Activated CD4-positive, alpha-beta T cell treated with anti-CD3 and anti-CD28 coated beads, Interleukin-2, Interleukin-6, amounts not matched to agents 100 ng/mL and 50 ng/mL, durations not matched to agents 16 hours and 8 hours (primary cell): ENCODE measurements around the gene NPPC.
"Not testable (repeated sequence)": the region's sequence is repeated elsewhere in the genome, so short reads cannot be mapped to it uniquely, and the experiment has no call there.

ENCODE experiments used
- DNase-seq: peaks from one replicate; pipeline ENCODE4 v3.0.0-alpha.2; 2020

The NPPC gene

DNA sequence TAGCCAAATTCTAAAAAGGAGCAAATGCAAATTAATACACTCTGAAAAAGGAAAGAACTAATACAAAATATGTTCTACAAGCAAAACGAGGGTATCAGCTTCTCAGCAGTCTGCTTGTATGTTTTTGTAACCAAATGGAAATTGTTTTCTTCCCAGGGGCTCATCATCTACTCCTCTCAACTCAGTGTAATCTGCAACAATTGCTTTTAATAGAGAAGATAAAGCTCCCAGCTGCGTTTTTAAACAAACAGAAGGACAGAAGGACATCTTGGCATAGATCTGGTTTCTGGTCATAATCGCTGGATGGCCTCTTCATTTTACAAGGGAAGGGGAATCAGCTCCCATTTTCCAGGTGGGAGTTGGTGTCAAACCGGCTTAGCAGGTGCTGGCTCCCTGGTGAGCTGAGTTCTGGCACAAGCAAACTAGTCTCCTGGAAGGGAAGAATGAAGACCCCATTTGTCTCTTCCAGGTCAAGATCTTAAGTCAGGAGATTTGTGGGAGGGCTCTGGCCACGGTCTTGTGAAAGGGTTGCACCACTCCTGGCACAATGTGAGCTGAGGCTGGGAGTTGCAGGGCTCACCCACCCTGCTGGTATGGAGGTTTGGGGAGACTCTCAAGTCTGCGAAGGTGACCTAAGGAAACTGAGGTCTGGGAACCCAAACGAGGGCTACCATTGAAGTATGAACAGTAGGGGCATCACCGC lies 41.6 kb downstream of the NPPC start:
- no peak for DNase-seq

DNA sequence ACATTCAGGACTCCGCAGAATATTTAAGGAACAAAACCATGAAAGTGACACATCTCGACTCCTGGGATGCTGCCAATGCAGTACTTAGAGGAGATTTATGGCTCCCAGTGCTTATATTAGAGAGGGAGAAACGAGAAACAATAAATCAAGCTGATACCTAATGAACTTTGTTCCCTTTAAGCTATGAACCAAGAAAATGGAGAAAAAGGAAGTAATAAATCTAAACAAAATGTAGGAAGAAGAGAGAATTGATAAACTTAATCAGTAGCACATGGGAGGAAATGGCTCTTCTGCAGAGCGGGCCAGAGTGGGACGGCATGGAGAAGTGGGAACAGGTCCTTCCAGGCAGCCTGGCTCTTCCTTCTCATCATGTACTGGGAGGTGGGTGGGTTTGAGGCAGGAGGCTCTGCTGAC lies 42.7 kb downstream of the NPPC start:
- DNase-seq: no peak

DNA sequence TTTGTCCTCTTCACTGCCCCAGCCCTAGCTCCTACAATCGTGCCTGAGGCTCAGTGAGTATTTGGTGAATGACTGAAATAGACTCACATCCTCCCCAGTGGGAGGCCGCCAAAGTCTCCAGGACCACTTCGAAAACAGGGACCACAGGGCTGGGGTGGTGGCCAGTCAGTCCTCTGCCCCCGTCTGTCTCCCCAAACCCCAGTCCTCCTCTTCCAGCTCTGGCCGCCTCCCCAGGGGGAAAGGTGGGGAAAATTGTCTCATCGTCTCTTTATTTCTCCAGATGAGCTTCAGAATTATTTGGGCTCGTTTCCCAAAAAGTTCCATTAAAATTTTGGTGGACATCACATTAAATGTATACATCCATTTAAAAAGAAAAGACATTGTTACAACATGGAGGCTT lies 43.5 kb downstream of the NPPC start:
- DNase-seq: no peak

- DNase-seq: not testable (repeated sequence)
Measured at GRCh38 chr2:231880371-231880770, 45.8 kb downstream of the NPPC start.

DNA sequence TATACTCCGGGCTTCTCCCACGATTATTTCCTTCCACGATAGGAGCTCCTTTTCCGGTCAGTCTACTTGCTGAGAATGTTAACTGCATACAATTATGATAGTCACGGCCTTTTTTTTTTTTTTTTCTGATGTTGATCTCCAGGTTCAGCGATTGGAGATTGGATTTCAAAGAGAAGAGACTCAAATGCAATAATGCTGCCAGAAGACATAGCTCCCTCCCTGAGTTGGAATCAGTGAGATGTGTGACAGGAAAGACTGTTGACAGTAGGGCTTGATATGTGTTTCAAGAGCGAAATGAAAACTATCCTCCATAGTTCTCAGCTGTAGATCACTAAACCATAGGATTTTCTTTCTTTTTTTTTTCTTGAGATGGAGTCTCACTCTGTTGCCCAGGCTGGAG lies 47.0 kb downstream of the NPPC start:
- no peak for DNase-seq

DNA sequence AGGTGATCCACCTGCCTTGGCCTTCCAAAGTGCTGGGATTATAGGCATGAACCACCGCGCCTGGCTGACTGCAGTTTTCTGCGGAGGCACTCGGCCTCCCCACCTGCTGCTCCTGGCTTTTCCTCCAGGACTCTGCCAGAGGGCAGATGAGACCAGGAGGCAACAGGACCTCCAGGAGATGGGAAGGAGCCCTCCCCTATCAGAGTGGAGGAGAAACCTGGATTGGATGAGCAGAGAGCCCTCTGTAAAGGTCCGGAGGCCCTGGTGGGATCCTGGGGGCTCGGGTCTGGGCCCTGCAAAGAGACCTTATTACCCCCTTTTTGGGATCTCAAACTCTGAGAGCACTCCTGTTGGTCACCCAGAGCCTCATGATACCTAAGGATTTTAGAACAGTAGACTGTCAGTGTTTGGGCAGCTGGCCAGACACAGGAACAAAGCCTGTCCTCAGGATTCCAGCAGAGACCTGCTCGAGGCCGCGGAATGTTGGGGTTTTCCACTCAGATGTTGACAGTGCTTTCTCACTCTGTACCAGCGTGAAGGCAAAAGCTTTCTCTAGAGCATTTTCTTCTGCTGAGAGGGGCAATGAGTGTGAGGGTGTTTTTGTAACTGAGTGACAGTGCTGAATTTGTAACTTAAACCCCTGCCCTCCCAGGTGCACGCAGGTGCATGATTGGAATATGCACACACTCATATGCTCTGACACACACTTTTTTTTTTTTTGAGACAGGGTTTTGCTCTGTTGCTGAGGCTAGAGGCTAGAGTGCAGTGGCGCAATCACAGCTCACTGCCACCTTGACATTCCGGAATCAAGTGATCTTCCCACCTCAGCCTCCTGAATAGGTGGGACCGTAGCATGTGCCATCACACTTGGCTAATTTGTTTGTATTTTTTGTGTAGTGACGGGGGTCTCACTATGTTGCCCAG lies 48.4 kb downstream of the NPPC start:
- DNase-seq: no peak

- no peak for DNase-seq
Measured at GRCh38 chr2:231874944-231875343, 51.3 kb downstream of the NPPC start.
